H9 (cell line): Measurements from ENCODE around the gene AFF2. TPM values are rescaled to one million over a fixed set of nuclear protein-coding genes. Genes with fewer than 3 reads are reported as not detected.

Experiments used
- DNase-seq: peaks from one replicate; pipeline ENCODE4 v3.0.0-alpha.2; 2017
- H2AFZ ChIP-seq: one replicate; pipeline ENCODE4 v1.6.1; 2013; ENCODE audit warnings: mild to moderate bottlenecking, low read length, control low read depth, moderate library complexity
- H2AK5ac ChIP-seq: 2 replicates; pipeline ENCODE4 v1.6.1; 2013; ENCODE audit warnings: low read length, control low read depth, mixed read lengths; ENCODE audit not compliant: insufficient read length
- H2BK120ac ChIP-seq: one replicate; pipeline ENCODE4 v1.6.1; 2013; ENCODE audit warnings: low read depth, mild to moderate bottlenecking, low read length, control low read depth, inconsistent platforms; ENCODE audit not compliant: poor library complexity, severe bottlenecking
- H2BK12ac ChIP-seq: 2 replicates; pipeline ENCODE4 v1.6.1; 2013; ENCODE audit warnings: low read length, control low read depth, mixed read lengths, low read depth; ENCODE audit not compliant: insufficient read length
- H2BK15ac ChIP-seq: 2 replicates; pipeline ENCODE4 v1.6.1; 2013; ENCODE audit warnings: low read depth, low read length, control low read depth
- H2BK20ac ChIP-seq: one replicate; pipeline ENCODE4 v1.6.1; 2013; ENCODE audit warnings: low read depth, mild to moderate bottlenecking, low read length, control low read depth, inconsistent platforms; ENCODE audit not compliant: poor library complexity, severe bottlenecking
- H2BK5ac ChIP-seq: 2 replicates; pipeline ENCODE4 v1.6.1; 2013; ENCODE audit warnings: low read length, control low read depth, mixed read lengths; ENCODE audit not compliant: insufficient read length
- H3K14ac ChIP-seq: 2 replicates; pipeline ENCODE4 v1.6.1; 2013; ENCODE audit warnings: low read length, control low read depth; ENCODE audit not compliant: insufficient read depth
- H3K18ac ChIP-seq: 2 replicates; pipeline ENCODE4 v1.6.1; 2013; ENCODE audit warnings: low read depth, mild to moderate bottlenecking, mixed read lengths, low read length, control low read depth; ENCODE audit not compliant: insufficient read length
- H3K23ac ChIP-seq: 2 replicates; pipeline ENCODE4 v1.6.1; 2013; ENCODE audit warnings: low read length, control low read depth, mixed read lengths, low read depth; ENCODE audit not compliant: insufficient read length
- H3K23me2 ChIP-seq: 2 replicates; pipeline ENCODE4 v1.6.1; 2013; ENCODE audit warnings: low read depth, mild to moderate bottlenecking, mixed read lengths, low read length, control low read depth; ENCODE audit not compliant: insufficient read length, poor library complexity, severe bottlenecking
- H3K27ac ChIP-seq: 2 replicates; pipeline ENCODE4 v1.5.1; 2013; ENCODE audit warnings: low read length, control low read depth, mixed read lengths, low read depth; ENCODE audit not compliant: insufficient read length
- H3K27me3 ChIP-seq: 2 replicates; pipeline ENCODE4 v1.6.1; 2013; ENCODE audit warnings: low read length, control low read depth, inconsistent platforms; ENCODE audit not compliant: insufficient read depth
- H3K4ac ChIP-seq: 2 replicates; pipeline ENCODE4 v1.6.1; 2013; ENCODE audit warnings: low read depth, mild to moderate bottlenecking, control low read depth, inconsistent platforms, low read length, moderate library complexity
- H3K4me1 ChIP-seq: 2 replicates; pipeline ENCODE4 v1.6.1; 2013; ENCODE audit warnings: low read length, control low read depth, inconsistent platforms; ENCODE audit not compliant: insufficient read depth
- H3K4me2 ChIP-seq: 2 replicates; pipeline ENCODE4 v1.6.1; 2013; ENCODE audit warnings: low read length, control low read depth, mixed read lengths; ENCODE audit not compliant: insufficient read length, insufficient read depth
- H3K56ac ChIP-seq: 2 replicates; pipeline ENCODE4 v1.6.1; 2013; ENCODE audit warnings: low read depth, mild to moderate bottlenecking, mixed read lengths, low read length, control low read depth; ENCODE audit not compliant: insufficient read length
- H3K79me1 ChIP-seq: 2 replicates; pipeline ENCODE4 v1.6.1; 2013; ENCODE audit warnings: low read depth, mild to moderate bottlenecking, moderate library complexity, low read length, control low read depth, inconsistent platforms; ENCODE audit not compliant: insufficient read depth, poor library complexity, severe bottlenecking
- H3K79me2 ChIP-seq: 2 replicates; pipeline ENCODE4 v1.6.1; 2013; ENCODE audit warnings: low read length, control low read depth, inconsistent platforms; ENCODE audit not compliant: insufficient read depth
- H3K9ac ChIP-seq: 2 replicates; pipeline ENCODE4 v1.6.1; 2013; ENCODE audit warnings: low read length, control low read depth, mixed read lengths; ENCODE audit not compliant: insufficient read length; ENCODE audit errors: extremely low read depth
- H3K9me3 ChIP-seq: one replicate; pipeline ENCODE4 v1.6.1; 2013; ENCODE audit warnings: low read depth, low read length, inconsistent platforms; ENCODE audit not compliant: control insufficient read depth
- H3T11ph ChIP-seq: one replicate; pipeline ENCODE4 v1.6.1; 2013; ENCODE audit warnings: mild to moderate bottlenecking, low read length, control low read depth, inconsistent platforms
- H4K20me1 ChIP-seq: one replicate; pipeline ENCODE4 v1.6.1; 2013; ENCODE audit not compliant: control insufficient read depth, insufficient read length, insufficient read depth
- H4K5ac ChIP-seq: 2 replicates; pipeline ENCODE4 v1.6.1; 2013; ENCODE audit warnings: low read depth, mild to moderate bottlenecking, mixed read lengths, low read length, control low read depth; ENCODE audit not compliant: insufficient read length
- H4K8ac ChIP-seq: replicated peaks from 2 replicates; pipeline ENCODE4 v1.6.1; 2013; ENCODE audit warnings: low read length, control low read depth, mixed read lengths, low read depth; ENCODE audit not compliant: insufficient read length
- H4K91ac ChIP-seq: 2 replicates; pipeline ENCODE4 v1.6.1; 2013; ENCODE audit warnings: low read depth, mild to moderate bottlenecking, moderate library complexity, mixed read lengths, low read length, control low read depth; ENCODE audit not compliant: insufficient read length
- H3K27ac Mint-ChIP-seq, 3 experiments: 2 replicates in 2 of 3; 3 replicates in 1 of 3; pipeline ENCODE4 v1.8.0; 2020 to 2021; ENCODE audit warnings: mixed read lengths in 3 of 3, mild to moderate bottlenecking in 1 of 3, moderate library complexity in 1 of 3
- H3K27me3 Mint-ChIP-seq: 2 replicates; pipeline ENCODE4 v1.8.0; 2021; ENCODE audit warnings: low read depth, mild to moderate bottlenecking, moderate library complexity, mixed read lengths
- H3K36me3 Mint-ChIP-seq, 3 experiments: 2 replicates in 2 of 3; 3 replicates in 1 of 3; pipeline ENCODE4 v1.8.0; 2020 to 2021; ENCODE audit warnings: low read depth in 3 of 3, mixed read lengths in 3 of 3; ENCODE audit not compliant: insufficient read depth in 1 of 3
- H3K4me1 Mint-ChIP-seq, 2 experiments: 2 replicates each; pipeline ENCODE4 v1.8.0; 2020; ENCODE audit warnings: mixed read lengths in 2 of 2
- H3K4me3 Mint-ChIP-seq, 2 experiments: 2 replicates in 1 of 2; 3 replicates in 1 of 2; pipeline ENCODE4 v1.8.0; 2020 to 2021; ENCODE audit warnings: mild to moderate bottlenecking in 2 of 2, mixed read lengths in 2 of 2, moderate library complexity in 1 of 2
- H3K9me3 Mint-ChIP-seq, 2 experiments: 2 replicates in 1 of 2; 3 replicates in 1 of 2; pipeline ENCODE4 v1.8.0; 2020; ENCODE audit warnings: mild to moderate bottlenecking in 2 of 2, mixed read lengths in 2 of 2, moderate library complexity in 1 of 2
- CTCF ChIP-seq: fragments of 200-600 bp; sonication (generic); conservative IDR thresholded peaks from 3 replicates; pipeline ENCODE4 v1.8.0; 2021; ENCODE audit warnings: antibody characterized with exemption, mild to moderate bottlenecking
- WGBS: extraction: QIAGEN DNeasy Blood & Tissue Kit; methylation state at CpG from one replicate; pipeline ENCODE4 v1.1.7; 2013; ENCODE audit warnings: missing lambda C conversion rate, low lambda C conversion rate, mixed read lengths; ENCODE audit not compliant: insufficient read length; ENCODE audit errors: extremely low coverage; 5-methylcytosine and 5-hydroxymethylcytosine counted together
- total RNA-seq: library from RNA; stranded (reverse); gene quantifications from 2 replicates; pipeline ENCODE4 v1.2.1, GENCODE V29; 2021

The AFF2 gene
- total RNA-seq, 1 experiment from 2014 or later, result 14.6 TPM

- Mint-ChIP-seq H3K4me1 (no peaks in the 10 kb centered on the region), H3K36me3 (no peaks in the 10 kb centered on the region; a peak in 1 of 7 replicates), H3K27ac (no peak overlapping the region), H3K9me3 (peaks cover 30 to 42% of the 10 kb centered on the region in 2 experiments), H3K4me3 (no peak overlapping the region), H3K27me3 (no peaks in the 10 kb centered on the region)
- H3T11ph ChIP-seq, result no peak overlapping the region
- H3K9ac ChIP-seq, result no peak overlapping the region
- no peak for TF ChIP-seq CTCF
- no peak overlapping the region for H3K23ac ChIP-seq
- H2BK5ac ChIP-seq, result no peak overlapping the region
- no peak overlapping the region for H4K8ac ChIP-seq
- no peaks in the 10 kb centered on the region for H3K79me2 ChIP-seq
- H4K91ac ChIP-seq, result no peak overlapping the region
- H3K56ac ChIP-seq, result no peak overlapping the region
- no peak overlapping the region for H3K4ac ChIP-seq
- H3K27ac ChIP-seq, result no peak overlapping the region
- no peaks in the 10 kb centered on the region for H3K4me1 ChIP-seq
- no peak overlapping the region for H2BK120ac ChIP-seq
- peaks cover 10% of the 10 kb centered on the region for H3K9me3 ChIP-seq
- no peak overlapping the region for H2BK20ac ChIP-seq
- no peaks in the 10 kb centered on the region for H3K27me3 ChIP-seq
- H3K18ac ChIP-seq, result no peak overlapping the region
- no peak overlapping the region for H2AK5ac ChIP-seq
- H3K23me2 ChIP-seq, result no peaks in the 10 kb centered on the region
- H3K14ac ChIP-seq, result no peak overlapping the region
- H3K79me1 ChIP-seq, result no peaks in the 10 kb centered on the region
- WGBS, result no CpG with 5 or more reads among the region's 5 CpGs
- no peak for DNase-seq
- H3K4me2 ChIP-seq, result no peak overlapping the region
- H4K20me1 ChIP-seq, result no peaks in the 10 kb centered on the region
- no peak overlapping the region for H2AFZ ChIP-seq
- no peak overlapping the region for H2BK15ac ChIP-seq
- H4K5ac ChIP-seq, result no peak overlapping the region
- H2BK12ac ChIP-seq, result no peak overlapping the region
Measured at GRCh38 chrX:149040873-149041535, 540.6 kb downstream of the AFF2 start.
